GM15510 (cell line): Measurements from ENCODE around the gene MTA1.

Experiments used
- POLR2A ChIP-seq: IDR thresholded peaks from 3 replicates; pipeline ENCODE4 v1.6.1; 2011; ENCODE audit warnings: borderline replicate concordance; ENCODE audit not compliant: insufficient read length; ENCODE audit errors: extremely low read depth

Gene MTA1

GRCh38 chr14:105449276-105450122 is 29.9 kb downstream of the MTA1 start:
- no peak for TF ChIP-seq POLR2A

GRCh38 chr14:105450123-105450505 is 30.5 kb downstream of the MTA1 start:
- TF ChIP-seq POLR2A = no peak

- TF ChIP-seq POLR2A = no peak
These were observed 31.5 kb downstream of the MTA1 start for GRCh38 chr14:105450864-105451720.

- no peak for TF ChIP-seq POLR2A
These were observed 33.3 kb downstream of the MTA1 start for GRCh38 chr14:105452963-105453362.

- TF ChIP-seq POLR2A = no peak
These were observed 34.2 kb downstream of the MTA1 start for GRCh38 chr14:105453847-105454246.

- no peak for TF ChIP-seq POLR2A
These were observed 35.5 kb downstream of the MTA1 start for GRCh38 chr14:105455086-105455640.

- no peak for TF ChIP-seq POLR2A
These were observed 36.4 kb downstream of the MTA1 start for GRCh38 chr14:105455766-105456660.

- no peak for TF ChIP-seq POLR2A
These were observed 37.4 kb downstream of the MTA1 start for GRCh38 chr14:105456736-105457617.

GRCh38 chr14:105458010-105458409 is 38.4 kb downstream of the MTA1 start:
- no peak for TF ChIP-seq POLR2A

GRCh38 chr14:105458571-105458970 is 38.9 kb downstream of the MTA1 start:
- no peak for TF ChIP-seq POLR2A

GRCh38 chr14:105460116-105460515 is 40.5 kb downstream of the MTA1 start:
- no peak for TF ChIP-seq POLR2A

- TF ChIP-seq POLR2A = no peak
These were observed 41.0 kb downstream of the MTA1 start for GRCh38 chr14:105460616-105461015.

- no peak for TF ChIP-seq POLR2A
These were observed 42.3 kb downstream of the MTA1 start for GRCh38 chr14:105461903-105462302.

- no peak for TF ChIP-seq POLR2A
These were observed 44.9 kb downstream of the MTA1 start for GRCh38 chr14:105464501-105464900.
